Peyer's patch (tissue), 4 donors: ENCODE measurements around the gene NFIB.

ENCODE experiments used
- POLR2A ChIP-seq, 2 donors: fragments of 450-650 bp; IDR thresholded peaks; one replicate each; pipeline ENCODE4 v1.5.1; 2017; ENCODE audit warnings: antibody characterized with exemption in 2 of 2, mild to moderate bottlenecking in 2 of 2, moderate library complexity in 2 of 2
- TF ChIP-seq, protein P1 (sequence below), 6 experiments: fragments of 450-650 bp in 4 of 6; fragments of 200-600 bp in 2 of 6; sonication (generic) in 1 of 6; IDR thresholded peaks; one replicate each; pipeline ENCODE4 v1.5.1; 2017 to 2019; ENCODE audit warnings: antibody characterized with exemption in 6 of 6, mild to moderate bottlenecking in 3 of 6, moderate library complexity in 1 of 6

DNA sequence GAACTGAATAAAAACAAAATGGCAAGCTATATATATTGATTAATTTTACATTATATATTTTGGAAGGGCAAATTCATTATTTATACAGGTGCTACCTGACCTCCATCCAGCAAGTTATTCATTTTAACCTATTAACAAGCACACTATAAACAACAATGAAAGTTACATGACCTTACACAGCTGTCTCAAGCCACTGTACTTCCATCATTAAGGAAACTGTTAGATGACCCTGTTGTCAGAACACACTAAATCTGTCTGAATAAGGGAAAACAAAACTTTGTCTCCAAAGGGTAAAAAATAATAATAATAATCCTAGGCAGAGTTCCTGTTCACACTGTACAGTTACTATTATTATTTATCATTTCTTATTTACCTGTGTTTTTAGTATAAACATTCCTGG is 44.0 kb downstream of the NFIB start:
- TF ChIP-seq, protein P1, sequence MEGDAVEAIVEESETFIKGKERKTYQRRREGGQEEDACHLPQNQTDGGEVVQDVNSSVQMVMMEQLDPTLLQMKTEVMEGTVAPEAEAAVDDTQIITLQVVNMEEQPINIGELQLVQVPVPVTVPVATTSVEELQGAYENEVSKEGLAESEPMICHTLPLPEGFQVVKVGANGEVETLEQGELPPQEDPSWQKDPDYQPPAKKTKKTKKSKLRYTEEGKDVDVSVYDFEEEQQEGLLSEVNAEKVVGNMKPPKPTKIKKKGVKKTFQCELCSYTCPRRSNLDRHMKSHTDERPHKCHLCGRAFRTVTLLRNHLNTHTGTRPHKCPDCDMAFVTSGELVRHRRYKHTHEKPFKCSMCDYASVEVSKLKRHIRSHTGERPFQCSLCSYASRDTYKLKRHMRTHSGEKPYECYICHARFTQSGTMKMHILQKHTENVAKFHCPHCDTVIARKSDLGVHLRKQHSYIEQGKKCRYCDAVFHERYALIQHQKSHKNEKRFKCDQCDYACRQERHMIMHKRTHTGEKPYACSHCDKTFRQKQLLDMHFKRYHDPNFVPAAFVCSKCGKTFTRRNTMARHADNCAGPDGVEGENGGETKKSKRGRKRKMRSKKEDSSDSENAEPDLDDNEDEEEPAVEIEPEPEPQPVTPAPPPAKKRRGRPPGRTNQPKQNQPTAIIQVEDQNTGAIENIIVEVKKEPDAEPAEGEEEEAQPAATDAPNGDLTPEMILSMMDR (IDR thresholded peaks at IDR 0.05): no peak
- TF ChIP-seq POLR2A (IDR thresholded peaks at IDR 0.05): no peak
